Stomach (tissue), 9 donors: ENCODE results near the gene ZKSCAN3. TPM values are rescaled to one million over a fixed set of nuclear protein-coding genes. Genes with fewer than 3 reads are reported as not detected.
"Not testable (repeated sequence)": the region's sequence is repeated elsewhere in the genome, so short reads cannot be mapped to it uniquely, and the experiment has no call there.

Experiments
- DNase-seq, 2 donors: peaks; one replicate each; pipeline versions ENCODE4 v3.0.0 to v3.0.0-alpha.2; 2013 to 2019
- H3K27ac ChIP-seq, 5 donors: fragments of 200-600 bp in 4 of 5; sonication (generic) in 4 of 5; one replicate each; pipeline ENCODE4 v1.5.1; 2013 to 2019; ENCODE audit warnings: mild to moderate bottlenecking in 1 of 5, moderate library complexity in 1 of 5
- H3K27me3 ChIP-seq, 3 donors: fragments of 200-600 bp; sonication (generic); one replicate each; pipeline ENCODE4 v1.5.1; 2017 to 2019; ENCODE audit warnings: mixed run types in 1 of 3
- H3K36me3 ChIP-seq, 4 donors: fragments of 200-600 bp; sonication (generic); 1 replicate in 3 of 4; 2 replicates in 1 of 4; pipeline ENCODE4 v1.5.1; 2016 to 2019
- H3K4me1 ChIP-seq, 4 donors: fragments of 200-600 bp; sonication (generic); one replicate each; pipeline ENCODE4 v1.5.1; 2016 to 2019
- H3K4me3 ChIP-seq, 4 donors: fragments of 200-600 bp; sonication (generic) in 3 of 4; one replicate each; pipeline ENCODE4 v1.5.1; 2016 to 2019; ENCODE audit warnings: mild to moderate bottlenecking in 1 of 4
- H3K9me3 ChIP-seq, 4 donors: fragments of 200-600 bp; sonication (generic); one replicate each; pipeline ENCODE4 v1.5.1; 2016 to 2019
- CTCF ChIP-seq, 7 experiments: fragments of 450-650 bp in 4 of 7; fragments of 200-600 bp in 3 of 7; sonication (generic) in 3 of 7; IDR thresholded peaks; one replicate each; pipeline ENCODE4 v1.5.1; 2016 to 2019; ENCODE audit warnings: antibody characterized with exemption in 7 of 7, control low read depth in 2 of 7, mild to moderate bottlenecking in 1 of 7
- EP300 ChIP-seq: sonication (generic); formaldehyde crosslinking; IDR thresholded peaks from one replicate; pipeline ENCODE4 v1.6.1; 2017; ENCODE audit warnings: antibody characterized with exemption
- POLR2A ChIP-seq, 4 donors: fragments of 450-650 bp; IDR thresholded peaks; one replicate each; pipeline ENCODE4 v1.6.1; 2016; ENCODE audit warnings: antibody characterized with exemption in 4 of 4, control low read depth in 2 of 4, mild to moderate bottlenecking in 1 of 4, moderate library complexity in 1 of 4
- POLR2AphosphoS5 ChIP-seq, 3 donors: sonication (generic); formaldehyde crosslinking; IDR thresholded peaks; one replicate each; pipeline ENCODE4 v1.6.1; 2016; ENCODE audit warnings: antibody characterized with exemption in 3 of 3
- WGBS, 5 donors: extraction: QIAGEN DNeasy Blood & Tissue Kit in 3 of 5; methylation state at CpG; one replicate each; pipeline versions ENCODE4 v1.1.5 to v1.1.7; 2013 to 2018; 5-methylcytosine and 5-hydroxymethylcytosine counted together
- intact Hi-C: fragments of 100-400 bp; cut with DNase I; formaldehyde crosslinking; loops from one replicate; pipeline ENCODE4 v1.15.1; 2023; ENCODE audit warnings: low total_unique reads
- polyA plus RNA-seq, 3 donors: library from polyadenylated mRNA; stranded (reverse); fragments of 200-250 nt; gene quantifications; one replicate each; pipeline ENCODE4 v1.2.3, GENCODE V29; 2013
- total RNA-seq, 5 donors: library from RNA; depleted of rRNA; stranded (reverse); fragments of >200 nt; gene quantifications; one replicate each; pipeline versions ENCODE4 v1.1.0 to v1.2.3, GENCODE V29; 2014 to 2016
- donor health status: healthy with polysubstance abuse.
- donor health status: Bipolar disorder and iron deficiency.
- donor health status: healthy.

The ZKSCAN3 gene
- total and polyA plus RNA-seq, 8 donors, result 0.61 to 31.2 (median 3.2) TPM

GRCh38 chr6:28312939-28313338, 36.8 kb upstream of the ZKSCAN3 start:
- 88 to 92% (median 91%) methylated on average over 9 to 23 of the region's 23 CpGs for WGBS, 5 donors
- no peak overlapping the region for H3K4me3 ChIP-seq
- no peak overlapping the region for H3K27ac ChIP-seq
- peaks cover 0 to 17% (median 3%) of the 10 kb centered on the region in 4 donors for H3K9me3 ChIP-seq
- H3K36me3 ChIP-seq, result peaks cover 0 to 25% (median 5%) of the 10 kb centered on the region in 4 donors
- intact Hi-C loops, result no loop called here
- H3K4me1 ChIP-seq, result no peaks in the 10 kb centered on the region
- no peak for DNase-seq
- TF ChIP-seq EP300 (no peak), POLR2A (IDR thresholded peaks at IDR 0.05) (no peak), CTCF (IDR thresholded peaks at IDR 0.05) (no peak), POLR2AphosphoS5 (IDR thresholded peaks at IDR 0.05) (no peak)
- H3K27me3 ChIP-seq, result no peaks in the 10 kb centered on the region

- no peak overlapping the region for H3K4me3 ChIP-seq
- no peaks in the 10 kb centered on the region for H3K27me3 ChIP-seq
- no peaks in the 10 kb centered on the region for H3K4me1 ChIP-seq
- TF ChIP-seq EP300 (no peak), POLR2A (IDR thresholded peaks at IDR 0.05) (no peak), POLR2AphosphoS5 (IDR thresholded peaks at IDR 0.05) (no peak), CTCF (IDR thresholded peaks at IDR 0.05) (no peak)
- WGBS, 5 donors, result 76 to 86% (median 81%) methylated on average over 3 of the region's 3 CpGs
- no peak overlapping the region for H3K27ac ChIP-seq
- peaks cover 0 to 21% (median 5%) of the 10 kb centered on the region in 4 donors for H3K36me3 ChIP-seq
- peaks cover 0 to 17% (median 2%) of the 10 kb centered on the region in 4 donors for H3K9me3 ChIP-seq
- intact Hi-C loops, result no loop called here
- DNase-seq, result no peak
Measured at GRCh38 chr6:28315628-28316027, 34.1 kb upstream of the ZKSCAN3 start.

- WGBS, 5 donors, result 90 to 96% (median 94%) methylated on average over 8 of the region's 8 CpGs
- H3K9me3 ChIP-seq, result peaks cover 0 to 11% (median 3%) of the 10 kb centered on the region in 4 donors
- intact Hi-C loops, DNase-seq, H3K4me1 ChIP-seq, H3K27me3 ChIP-seq, H3K4me3 ChIP-seq, H3K27ac ChIP-seq: not testable (repeated sequence)
- H3K36me3 ChIP-seq, result peaks cover 0 to 28% (median 4%) of the 10 kb centered on the region in 4 donors
Measured at GRCh38 chr6:28317866-28318265, 31.9 kb upstream of the ZKSCAN3 start.

GRCh38 chr6:28322661-28323060, 27.1 kb upstream of the ZKSCAN3 start:
- WGBS, 5 donors, result 75 to 87% (median 81%) methylated on average over 3 of the region's 3 CpGs
- Histone ChIP-seq H3K9me3 (peaks cover 17 to 48% (median 29%) of the 10 kb centered on the region in 4 donors), H3K4me3 (no peak overlapping the region), H3K4me1 (no peaks in the 10 kb centered on the region), H3K27me3 (no peaks in the 10 kb centered on the region), H3K27ac (no peak overlapping the region), H3K36me3 (peaks cover 23 to 57% (median 39%) of the 10 kb centered on the region in 4 donors)
- DNase-seq, result no peak
- intact Hi-C loops, result no loop called here
- no peak for TF ChIP-seq CTCF (IDR thresholded peaks at IDR 0.05)
- no peak for TF ChIP-seq POLR2AphosphoS5 (IDR thresholded peaks at IDR 0.05)
- no peak for TF ChIP-seq POLR2A (IDR thresholded peaks at IDR 0.05)
- TF ChIP-seq EP300, result no peak

- intact Hi-C loops, result no loop called here
Measured at GRCh38 chr6:28323813-28324424, 25.8 kb upstream of the ZKSCAN3 start.

More at GRCh38 chr6:28323813-28324424, 25.8 kb upstream of the ZKSCAN3 start:
- 80 to 86% (median 83%) methylated on average over 1 of the region's 1 CpG for WGBS, 5 donors
- Histone ChIP-seq H3K4me3 (no peak overlapping the region), H3K9me3 (peaks cover 18 to 58% (median 37%) of the 10 kb centered on the region in 4 donors), H3K36me3 (peaks cover 23 to 69% (median 45%) of the 10 kb centered on the region in 4 donors), H3K27ac (no peak overlapping the region), H3K4me1 (no peaks in the 10 kb centered on the region), H3K27me3 (no peaks in the 10 kb centered on the region)
- no peak for DNase-seq
- no peak for TF ChIP-seq CTCF (IDR thresholded peaks at IDR 0.05)
- no peak for TF ChIP-seq POLR2AphosphoS5 (IDR thresholded peaks at IDR 0.05)
- no peak for TF ChIP-seq EP300
- TF ChIP-seq POLR2A (IDR thresholded peaks at IDR 0.05), result no peak
